A673 (cell line): Measurements from ENCODE around the gene ACOX3. TPM values are rescaled to one million over a fixed set of nuclear protein-coding genes. Genes with fewer than 3 reads are reported as not detected.

Experiments
- BruUV-seq: library from RNA; stranded (reverse); fragments of 400-500 nt; replicated peaks from 2 replicates; lab custom pipeline; 2021; lab: Mats Ljungman, UMichigan
- CTCF ChIA-PET: fragments of 300-600 bp; sonication (Branson Sonifier 250); formaldehyde crosslinking; loops from one replicate; lab custom pipeline; 2022; ENCODE audit warnings: antibody characterized with exemption; lab: Charles Lee
- POLR2A ChIA-PET: fragments of 300-600 bp; sonication (Branson Sonifier 250); formaldehyde crosslinking; loops from one replicate; lab custom pipeline; 2022; ENCODE audit warnings: antibody characterized with exemption; ENCODE audit not compliant: low non-redundant PET; lab: Charles Lee
- DNase-seq: peaks from one replicate; pipeline ENCODE4 v3.0.0-alpha.2; 2015; ENCODE audit warnings: low spot score
- H3K27ac ChIP-seq: fragments of 200-600 bp; sonication (generic); 2 replicates; pipeline ENCODE4 v1.5.1; 2016; ENCODE audit warnings: mixed run types, low read depth, mild to moderate bottlenecking, mixed read lengths, antibody characterized with exemption, low read length; ENCODE audit not compliant: poor library complexity, severe bottlenecking
- H3K27me3 ChIP-seq: fragments of 200-600 bp; sonication (generic); replicated peaks from 2 replicates; pipeline ENCODE4 v1.6.1; 2017; ENCODE audit warnings: mixed run types, low read depth, mild to moderate bottlenecking, mixed read lengths, antibody characterized with exemption, low read length; ENCODE audit not compliant: insufficient read depth, poor library complexity
- H3K36me3 ChIP-seq: fragments of 200-600 bp; sonication (generic); 2 replicates; pipeline ENCODE4 v1.6.1; 2016; ENCODE audit warnings: mixed run types, mild to moderate bottlenecking, mixed read lengths, antibody characterized with exemption, low read length; ENCODE audit not compliant: insufficient read depth, poor library complexity, severe bottlenecking
- H3K4me1 ChIP-seq: fragments of 200-600 bp; sonication (generic); 2 replicates; pipeline ENCODE4 v1.6.1; 2017; ENCODE audit warnings: mixed run types, mild to moderate bottlenecking, mixed read lengths, antibody characterized with exemption, low read length; ENCODE audit not compliant: insufficient read depth, poor library complexity, severe bottlenecking
- H3K4me3 ChIP-seq: fragments of 200-600 bp; sonication (generic); 2 replicates; pipeline ENCODE4 v1.5.1; 2016; ENCODE audit warnings: low read depth, mixed run types, mild to moderate bottlenecking, mixed read lengths, low read length; ENCODE audit not compliant: poor library complexity, severe bottlenecking
- H3K9me3 ChIP-seq: fragments of 200-600 bp; sonication (generic); 2 replicates; pipeline ENCODE4 v1.6.1; 2016; ENCODE audit warnings: mixed run types, low read depth, mild to moderate bottlenecking, mixed read lengths, antibody characterized with exemption, low read length; ENCODE audit not compliant: poor library complexity, severe bottlenecking
- EZH2 ChIP-seq: fragments of 200-600 bp; sonication (generic); IDR thresholded peaks from 2 replicates; pipeline ENCODE4 v1.6.1; 2017; ENCODE audit warnings: borderline replicate concordance, low read depth, mild to moderate bottlenecking, mixed read lengths, antibody characterized with exemption, low read length; ENCODE audit not compliant: poor library complexity, severe bottlenecking
- intact Hi-C: fragments of 100-400 bp; cut with micrococcal nuclease; formaldehyde crosslinking; loops from one replicate; pipeline ENCODE4 v1.10.0; 2022; ENCODE audit not compliant: unreplicated experiment
- total RNA-seq: library from RNA; stranded (reverse); gene quantifications from 2 replicates; pipeline ENCODE4 v1.2.3, GENCODE V29; 2021
- TF ChIP-seq, protein P1 (sequence below): fragments of 300-800, 200-600 bp; sonication (generic); conservative IDR thresholded peaks from 2 replicates; pipeline ENCODE4 v1.5.1; 2017; ENCODE audit warnings: low read depth, mild to moderate bottlenecking, antibody characterized with exemption, low read length, moderate library complexity, mixed read lengths

ACOX3 gene
- total RNA-seq, 1 experiment from 2014 or later = 14.3 TPM

- ChIA-PET POLR2A (no interaction called here), CTCF (no interaction called here)
- no TSS peak for BruUV-seq
- Histone ChIP-seq H3K4me3 (no peak overlapping the region), H3K27ac (no peak overlapping the region), H3K36me3 (no peaks in the 10 kb centered on the region), H3K4me1 (no peaks in the 10 kb centered on the region), H3K27me3 (no peaks in the 10 kb centered on the region), H3K9me3 (no peaks in the 10 kb centered on the region)
- intact Hi-C loops = no loop called here
- no peak for TF ChIP-seq EZH2
- TF ChIP-seq, protein P1, sequence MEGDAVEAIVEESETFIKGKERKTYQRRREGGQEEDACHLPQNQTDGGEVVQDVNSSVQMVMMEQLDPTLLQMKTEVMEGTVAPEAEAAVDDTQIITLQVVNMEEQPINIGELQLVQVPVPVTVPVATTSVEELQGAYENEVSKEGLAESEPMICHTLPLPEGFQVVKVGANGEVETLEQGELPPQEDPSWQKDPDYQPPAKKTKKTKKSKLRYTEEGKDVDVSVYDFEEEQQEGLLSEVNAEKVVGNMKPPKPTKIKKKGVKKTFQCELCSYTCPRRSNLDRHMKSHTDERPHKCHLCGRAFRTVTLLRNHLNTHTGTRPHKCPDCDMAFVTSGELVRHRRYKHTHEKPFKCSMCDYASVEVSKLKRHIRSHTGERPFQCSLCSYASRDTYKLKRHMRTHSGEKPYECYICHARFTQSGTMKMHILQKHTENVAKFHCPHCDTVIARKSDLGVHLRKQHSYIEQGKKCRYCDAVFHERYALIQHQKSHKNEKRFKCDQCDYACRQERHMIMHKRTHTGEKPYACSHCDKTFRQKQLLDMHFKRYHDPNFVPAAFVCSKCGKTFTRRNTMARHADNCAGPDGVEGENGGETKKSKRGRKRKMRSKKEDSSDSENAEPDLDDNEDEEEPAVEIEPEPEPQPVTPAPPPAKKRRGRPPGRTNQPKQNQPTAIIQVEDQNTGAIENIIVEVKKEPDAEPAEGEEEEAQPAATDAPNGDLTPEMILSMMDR = no peak
- no peak for DNase-seq
These were observed 81.3 kb downstream of the ACOX3 start for GRCh38 chr4:8359193-8359592.

DNA sequence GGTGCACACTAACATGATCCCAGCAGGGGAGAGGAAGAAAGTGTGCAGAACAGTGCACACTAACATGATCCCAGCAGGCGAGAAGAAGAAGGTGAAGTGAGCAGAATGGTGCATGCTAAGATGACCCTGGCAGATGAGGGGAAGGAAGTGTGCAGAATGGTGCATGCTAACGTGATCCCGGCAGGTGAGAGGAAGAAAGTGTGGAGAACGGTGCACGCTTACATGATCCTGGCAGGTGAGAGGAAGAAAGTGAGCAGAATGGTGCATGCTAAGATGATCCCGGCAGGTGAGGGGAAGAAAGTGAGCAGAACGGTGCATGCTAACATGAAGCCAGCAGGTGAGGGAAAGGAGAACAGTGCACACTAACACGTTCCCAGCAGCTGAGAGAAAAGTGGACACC, 83.7 kb downstream of the ACOX3 start:
- no TSS peak for BruUV-seq
- Histone ChIP-seq H3K27ac (no peak overlapping the region), H3K27me3 (no peaks in the 10 kb centered on the region), H3K36me3 (no peaks in the 10 kb centered on the region), H3K4me1 (no peaks in the 10 kb centered on the region), H3K4me3 (no peak overlapping the region), H3K9me3 (no peaks in the 10 kb centered on the region)
- ChIA-PET CTCF (no interaction called here), POLR2A (no interaction called here)
- TF ChIP-seq, protein P1 = no peak
- TF ChIP-seq EZH2 = no peak
- intact Hi-C loops = no loop called here
- no peak for DNase-seq

- POLR2A ChIA-PET = no interaction called here
- no peaks in the 10 kb centered on the region for H3K36me3 ChIP-seq
- BruUV-seq = no TSS peak
- DNase-seq = no peak
- no peaks in the 10 kb centered on the region for H3K9me3 ChIP-seq
- no peak overlapping the region for H3K27ac ChIP-seq
- no peaks in the 10 kb centered on the region for H3K4me1 ChIP-seq
- TF ChIP-seq, protein P1 = no peak
- TF ChIP-seq EZH2 = no peak
- no peaks in the 10 kb centered on the region for H3K27me3 ChIP-seq
- CTCF ChIA-PET = no interaction called here
- no peak overlapping the region for H3K4me3 ChIP-seq
- intact Hi-C loops = no loop called here
These were observed 84.5 kb downstream of the ACOX3 start for GRCh38 chr4:8355864-8356565.
